Loucy (cell line): ENCODE data around the gene TFPI.

Source experiments
- H2AFZ ChIP-seq: fragments of 200-600 bp; sonication (generic); 2 replicates; pipeline ENCODE4 v1.6.0; 2016; ENCODE audit warnings: antibody characterized with exemption, mild to moderate bottlenecking, low read length, moderate library complexity
- H3F3A ChIP-seq: fragments of 200-600 bp; 2 replicates; pipeline ENCODE4 v1.6.0; 2016; ENCODE audit warnings: antibody characterized with exemption, low read depth, mild to moderate bottlenecking
- H3K27me3 ChIP-seq: fragments of 200-600 bp; sonication (generic); 2 replicates; pipeline ENCODE4 v1.6.1; 2014; ENCODE audit warnings: low read length, mild to moderate bottlenecking; ENCODE audit not compliant: insufficient read depth, poor library complexity, severe bottlenecking
- H3K36me3 ChIP-seq: fragments of 200-600 bp; sonication (generic); 2 replicates; pipeline ENCODE4 v1.6.1; 2016; ENCODE audit warnings: low read length; ENCODE audit not compliant: insufficient read depth
- H3K4me1 ChIP-seq: fragments of 200-600 bp; sonication (generic); 2 replicates; pipeline ENCODE4 v1.5.1; 2014; ENCODE audit warnings: low read length, mild to moderate bottlenecking; ENCODE audit not compliant: insufficient read depth, poor library complexity, severe bottlenecking
- H3K4me2 ChIP-seq: fragments of 200-600 bp; sonication (generic); 2 replicates; pipeline ENCODE4 v1.6.0; 2014; ENCODE audit warnings: antibody characterized with exemption, low read length, low read depth, mild to moderate bottlenecking; ENCODE audit not compliant: poor library complexity, severe bottlenecking
- H3K4me3 ChIP-seq: fragments of 200-600 bp; sonication (generic); 2 replicates; pipeline ENCODE4 v1.5.1; 2014; ENCODE audit warnings: low read length, mild to moderate bottlenecking, mixed read lengths; ENCODE audit not compliant: poor library complexity, severe bottlenecking
- H3K79me2 ChIP-seq: fragments of 200-600 bp; sonication (generic); 2 replicates; pipeline ENCODE4 v1.6.1; 2014; ENCODE audit warnings: low read length; ENCODE audit not compliant: insufficient read depth
- H3K9ac ChIP-seq: fragments of 200-600 bp; sonication (generic); 2 replicates; pipeline ENCODE4 v1.6.0; 2014; ENCODE audit warnings: mild to moderate bottlenecking, low read depth, low read length, moderate library complexity; ENCODE audit not compliant: poor library complexity, severe bottlenecking
- H3K9me2 ChIP-seq: fragments of 200-600 bp; sonication (generic); replicated peaks from 2 replicates; pipeline ENCODE4 v1.6.1; 2016; ENCODE audit warnings: low read depth, low read length, mixed read lengths
- H3K9me3 ChIP-seq: fragments of 200-600 bp; sonication (generic); 2 replicates; pipeline ENCODE4 v1.6.1; 2014; ENCODE audit warnings: mild to moderate bottlenecking, antibody characterized with exemption, low read length, low read depth; ENCODE audit not compliant: insufficient read depth
- H4K20me1 ChIP-seq: fragments of 200-600 bp; sonication (generic); 2 replicates; pipeline ENCODE4 v1.6.0; 2014; ENCODE audit warnings: antibody characterized with exemption, low read length, mild to moderate bottlenecking; ENCODE audit not compliant: insufficient read depth, poor library complexity, severe bottlenecking
- EZH2phosphoT487 ChIP-seq: fragments of 200-600 bp; IDR thresholded peaks from 2 replicates; pipeline ENCODE4 v1.6.1; 2018; ENCODE audit warnings: antibody characterized with exemption, mild to moderate bottlenecking, moderate library complexity, borderline replicate concordance
- TF ChIP-seq, protein P1 (sequence below): fragments of 200-600 bp; sonication (generic); conservative IDR thresholded peaks from 2 replicates; pipeline ENCODE4 v1.5.1; 2014; ENCODE audit warnings: mild to moderate bottlenecking, antibody characterized with exemption, low read length

TFPI gene

DNA sequence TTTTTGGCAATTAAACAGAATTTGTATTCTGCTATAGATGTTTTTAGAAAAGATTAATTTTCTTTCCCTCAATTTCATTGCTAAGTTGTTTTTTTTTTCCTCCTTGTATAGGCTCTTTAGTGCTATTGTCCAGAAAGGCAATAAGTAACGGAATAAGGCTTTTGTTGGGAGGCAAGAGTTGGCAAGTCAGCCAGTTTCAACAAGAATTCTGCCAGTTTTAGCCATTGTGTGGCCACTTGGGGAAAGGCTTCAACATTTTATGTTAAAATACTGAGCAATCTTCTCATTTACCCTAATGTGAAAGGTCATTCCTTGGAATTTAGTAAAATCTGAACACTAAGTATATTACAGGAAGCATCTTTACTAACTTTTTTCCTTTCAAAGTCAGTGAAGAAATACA is 115.8 kb downstream of the TFPI start:
- Histone ChIP-seq H3K9me2 (no peaks in the 10 kb centered on the region), H3F3A (no peaks in the 10 kb centered on the region), H3K36me3 (no peaks in the 10 kb centered on the region), H3K4me1 (no peaks in the 10 kb centered on the region), H3K4me3 (no peak overlapping the region), H3K4me2 (no peak overlapping the region), H3K79me2 (no peaks in the 10 kb centered on the region), H4K20me1 (no peaks in the 10 kb centered on the region), H3K9me3 (no peaks in the 10 kb centered on the region), H3K9ac (no peak overlapping the region), H3K27me3 (no peaks in the 10 kb centered on the region), H2AFZ (no peak overlapping the region)
- TF ChIP-seq EZH2phosphoT487: no peak
- TF ChIP-seq, protein P1, sequence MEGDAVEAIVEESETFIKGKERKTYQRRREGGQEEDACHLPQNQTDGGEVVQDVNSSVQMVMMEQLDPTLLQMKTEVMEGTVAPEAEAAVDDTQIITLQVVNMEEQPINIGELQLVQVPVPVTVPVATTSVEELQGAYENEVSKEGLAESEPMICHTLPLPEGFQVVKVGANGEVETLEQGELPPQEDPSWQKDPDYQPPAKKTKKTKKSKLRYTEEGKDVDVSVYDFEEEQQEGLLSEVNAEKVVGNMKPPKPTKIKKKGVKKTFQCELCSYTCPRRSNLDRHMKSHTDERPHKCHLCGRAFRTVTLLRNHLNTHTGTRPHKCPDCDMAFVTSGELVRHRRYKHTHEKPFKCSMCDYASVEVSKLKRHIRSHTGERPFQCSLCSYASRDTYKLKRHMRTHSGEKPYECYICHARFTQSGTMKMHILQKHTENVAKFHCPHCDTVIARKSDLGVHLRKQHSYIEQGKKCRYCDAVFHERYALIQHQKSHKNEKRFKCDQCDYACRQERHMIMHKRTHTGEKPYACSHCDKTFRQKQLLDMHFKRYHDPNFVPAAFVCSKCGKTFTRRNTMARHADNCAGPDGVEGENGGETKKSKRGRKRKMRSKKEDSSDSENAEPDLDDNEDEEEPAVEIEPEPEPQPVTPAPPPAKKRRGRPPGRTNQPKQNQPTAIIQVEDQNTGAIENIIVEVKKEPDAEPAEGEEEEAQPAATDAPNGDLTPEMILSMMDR: no peak

DNA sequence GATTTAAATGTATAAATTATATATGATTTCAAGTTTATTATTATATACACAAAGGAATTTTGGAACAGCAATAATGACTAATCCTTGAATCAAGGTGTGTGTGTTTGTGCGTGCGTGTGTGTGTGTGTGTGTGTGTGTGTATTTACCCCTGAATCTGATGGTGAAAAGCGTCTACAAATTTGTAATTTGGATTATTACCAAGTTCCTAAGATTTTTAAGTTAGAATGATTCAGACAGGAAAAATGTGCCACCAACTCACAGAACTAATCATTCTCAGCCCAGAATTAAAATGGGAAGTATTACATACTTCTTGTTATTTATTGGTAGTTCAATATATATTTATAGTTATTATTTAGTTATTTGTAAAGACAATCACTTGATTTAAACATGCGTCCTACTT is 118.5 kb downstream of the TFPI start:
- Histone ChIP-seq H3K4me2 (no peak overlapping the region), H3K4me1 (no peaks in the 10 kb centered on the region), H3K9me2 (no peaks in the 10 kb centered on the region), H3K4me3 (no peak overlapping the region), H3K79me2 (no peaks in the 10 kb centered on the region), H3K36me3 (no peaks in the 10 kb centered on the region), H2AFZ (no peak overlapping the region), H3K9me3 (no peaks in the 10 kb centered on the region), H3K27me3 (no peaks in the 10 kb centered on the region), H4K20me1 (no peaks in the 10 kb centered on the region), H3F3A (no peaks in the 10 kb centered on the region), H3K9ac (no peak overlapping the region)
- TF ChIP-seq, protein P1: no peak
- TF ChIP-seq EZH2phosphoT487: no peak

GRCh38 chr2:187435078-187435477 is 119.2 kb downstream of the TFPI start:
- Histone ChIP-seq H3K9ac (no peak overlapping the region), H3F3A (no peaks in the 10 kb centered on the region), H3K4me3 (no peak overlapping the region), H3K36me3 (no peaks in the 10 kb centered on the region), H3K9me2 (no peaks in the 10 kb centered on the region), H3K27me3 (no peaks in the 10 kb centered on the region), H3K79me2 (no peaks in the 10 kb centered on the region), H4K20me1 (no peaks in the 10 kb centered on the region), H3K9me3 (no peaks in the 10 kb centered on the region), H2AFZ (no peak overlapping the region), H3K4me1 (no peaks in the 10 kb centered on the region), H3K4me2 (no peak overlapping the region)
- no peak for TF ChIP-seq EZH2phosphoT487
- TF ChIP-seq, protein P1: no peak
